Measurements from ENCODE around the gene PROCR.

DNA sequence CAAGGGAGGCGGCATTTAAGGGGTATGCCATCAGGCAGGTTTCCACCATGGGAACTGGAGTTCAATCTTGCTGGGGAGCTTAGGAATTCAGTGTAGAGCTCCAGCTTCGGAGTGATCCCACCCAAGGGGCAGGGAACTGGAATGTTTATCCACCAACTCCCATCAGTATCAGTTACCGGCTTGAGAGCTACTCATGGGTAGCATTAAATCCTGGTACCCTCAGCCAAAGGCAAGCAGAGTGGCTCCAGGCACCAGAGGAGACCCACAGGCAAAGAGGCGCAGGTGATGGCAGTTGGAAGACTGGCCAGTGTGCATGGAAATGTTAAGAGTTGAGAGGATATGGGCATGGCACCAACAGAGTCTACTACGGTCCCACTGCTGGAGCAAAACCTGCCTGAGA is 38.8 kb upstream of the PROCR start:
- no peak for TF ChIP-seq EZH2 (IDR thresholded peaks at IDR 0.05; ENCODE audit: low read length, missing control alignments)
- TF ChIP-seq, protein P1, sequence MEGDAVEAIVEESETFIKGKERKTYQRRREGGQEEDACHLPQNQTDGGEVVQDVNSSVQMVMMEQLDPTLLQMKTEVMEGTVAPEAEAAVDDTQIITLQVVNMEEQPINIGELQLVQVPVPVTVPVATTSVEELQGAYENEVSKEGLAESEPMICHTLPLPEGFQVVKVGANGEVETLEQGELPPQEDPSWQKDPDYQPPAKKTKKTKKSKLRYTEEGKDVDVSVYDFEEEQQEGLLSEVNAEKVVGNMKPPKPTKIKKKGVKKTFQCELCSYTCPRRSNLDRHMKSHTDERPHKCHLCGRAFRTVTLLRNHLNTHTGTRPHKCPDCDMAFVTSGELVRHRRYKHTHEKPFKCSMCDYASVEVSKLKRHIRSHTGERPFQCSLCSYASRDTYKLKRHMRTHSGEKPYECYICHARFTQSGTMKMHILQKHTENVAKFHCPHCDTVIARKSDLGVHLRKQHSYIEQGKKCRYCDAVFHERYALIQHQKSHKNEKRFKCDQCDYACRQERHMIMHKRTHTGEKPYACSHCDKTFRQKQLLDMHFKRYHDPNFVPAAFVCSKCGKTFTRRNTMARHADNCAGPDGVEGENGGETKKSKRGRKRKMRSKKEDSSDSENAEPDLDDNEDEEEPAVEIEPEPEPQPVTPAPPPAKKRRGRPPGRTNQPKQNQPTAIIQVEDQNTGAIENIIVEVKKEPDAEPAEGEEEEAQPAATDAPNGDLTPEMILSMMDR (conservative IDR thresholded peaks at IDR 0.05 in 1 of 2, IDR thresholded peaks at IDR 0.05 in 1 of 2; ENCODE audit: low read depth in 1 of 2, low read length in 2 of 2): no peak
